ENCODE measurements around the gene SUPT4H1.

SUPT4H1 gene

DNA sequence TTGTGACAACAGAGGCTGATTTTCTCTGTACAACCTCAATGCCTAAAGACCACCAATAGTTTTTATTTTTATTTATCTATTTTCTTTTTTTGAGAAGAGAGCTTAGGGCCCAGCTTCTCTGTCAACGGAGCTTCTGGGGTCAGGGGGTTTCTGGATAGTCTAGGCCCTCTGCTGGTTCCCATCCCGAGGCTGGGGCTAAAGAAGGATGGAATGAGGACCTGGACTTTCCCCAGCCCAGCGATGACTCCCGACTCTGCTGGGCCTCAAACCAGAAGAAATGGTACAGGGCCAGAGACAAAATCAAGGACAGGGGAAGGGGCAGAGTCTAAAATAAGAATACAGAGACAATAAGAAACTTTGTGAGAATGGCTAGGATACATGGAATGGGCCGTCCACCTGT is 17.7 kb downstream of the SUPT4H1 start:
- DNase-seq (ENCODE audit: low read depth, low spot score): no peak
- no peak overlapping the region for H3K4me3 ChIP-seq (ENCODE audit: low read depth, low read length)
- in situ Hi-C loops (cut with HindIII; ENCODE audit: low sequenced_read_pairs): no loop called here
- TF ChIP-seq, protein P1, sequence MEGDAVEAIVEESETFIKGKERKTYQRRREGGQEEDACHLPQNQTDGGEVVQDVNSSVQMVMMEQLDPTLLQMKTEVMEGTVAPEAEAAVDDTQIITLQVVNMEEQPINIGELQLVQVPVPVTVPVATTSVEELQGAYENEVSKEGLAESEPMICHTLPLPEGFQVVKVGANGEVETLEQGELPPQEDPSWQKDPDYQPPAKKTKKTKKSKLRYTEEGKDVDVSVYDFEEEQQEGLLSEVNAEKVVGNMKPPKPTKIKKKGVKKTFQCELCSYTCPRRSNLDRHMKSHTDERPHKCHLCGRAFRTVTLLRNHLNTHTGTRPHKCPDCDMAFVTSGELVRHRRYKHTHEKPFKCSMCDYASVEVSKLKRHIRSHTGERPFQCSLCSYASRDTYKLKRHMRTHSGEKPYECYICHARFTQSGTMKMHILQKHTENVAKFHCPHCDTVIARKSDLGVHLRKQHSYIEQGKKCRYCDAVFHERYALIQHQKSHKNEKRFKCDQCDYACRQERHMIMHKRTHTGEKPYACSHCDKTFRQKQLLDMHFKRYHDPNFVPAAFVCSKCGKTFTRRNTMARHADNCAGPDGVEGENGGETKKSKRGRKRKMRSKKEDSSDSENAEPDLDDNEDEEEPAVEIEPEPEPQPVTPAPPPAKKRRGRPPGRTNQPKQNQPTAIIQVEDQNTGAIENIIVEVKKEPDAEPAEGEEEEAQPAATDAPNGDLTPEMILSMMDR (IDR thresholded peaks at IDR 0.05; ENCODE audit: low read depth, low read length): no peak

DNA sequence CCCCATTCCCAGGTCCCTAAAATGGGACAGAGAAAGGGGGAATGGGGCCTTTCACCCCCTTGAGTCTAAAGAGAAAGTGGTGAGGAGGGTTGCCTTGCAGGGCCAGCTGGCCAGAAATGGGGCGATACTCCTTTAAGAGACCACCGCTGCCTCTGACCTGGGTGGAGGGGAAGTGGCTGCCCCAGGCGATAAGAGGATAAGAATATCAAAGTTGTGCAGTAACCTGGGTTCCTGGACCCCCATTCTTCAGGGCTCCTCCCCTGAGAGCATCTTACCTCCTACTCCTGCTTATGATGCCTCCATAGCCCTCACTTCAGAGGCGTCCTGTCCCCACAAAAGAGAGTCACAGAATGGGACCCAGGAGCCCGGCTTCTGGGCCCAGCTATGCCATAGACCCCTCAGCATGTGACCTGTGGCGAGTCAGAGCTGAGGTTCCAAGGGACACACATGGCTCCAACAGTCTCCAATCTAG is 18.2 kb downstream of the SUPT4H1 start:
- no peak overlapping the region for H3K4me3 ChIP-seq (ENCODE audit: low read depth, low read length)
- in situ Hi-C loops (cut with HindIII; ENCODE audit: low sequenced_read_pairs): no loop called here
- TF ChIP-seq, protein P1 (IDR thresholded peaks at IDR 0.05; ENCODE audit: low read depth, low read length): no peak
- no peak for DNase-seq (ENCODE audit: low read depth, low spot score)

DNA sequence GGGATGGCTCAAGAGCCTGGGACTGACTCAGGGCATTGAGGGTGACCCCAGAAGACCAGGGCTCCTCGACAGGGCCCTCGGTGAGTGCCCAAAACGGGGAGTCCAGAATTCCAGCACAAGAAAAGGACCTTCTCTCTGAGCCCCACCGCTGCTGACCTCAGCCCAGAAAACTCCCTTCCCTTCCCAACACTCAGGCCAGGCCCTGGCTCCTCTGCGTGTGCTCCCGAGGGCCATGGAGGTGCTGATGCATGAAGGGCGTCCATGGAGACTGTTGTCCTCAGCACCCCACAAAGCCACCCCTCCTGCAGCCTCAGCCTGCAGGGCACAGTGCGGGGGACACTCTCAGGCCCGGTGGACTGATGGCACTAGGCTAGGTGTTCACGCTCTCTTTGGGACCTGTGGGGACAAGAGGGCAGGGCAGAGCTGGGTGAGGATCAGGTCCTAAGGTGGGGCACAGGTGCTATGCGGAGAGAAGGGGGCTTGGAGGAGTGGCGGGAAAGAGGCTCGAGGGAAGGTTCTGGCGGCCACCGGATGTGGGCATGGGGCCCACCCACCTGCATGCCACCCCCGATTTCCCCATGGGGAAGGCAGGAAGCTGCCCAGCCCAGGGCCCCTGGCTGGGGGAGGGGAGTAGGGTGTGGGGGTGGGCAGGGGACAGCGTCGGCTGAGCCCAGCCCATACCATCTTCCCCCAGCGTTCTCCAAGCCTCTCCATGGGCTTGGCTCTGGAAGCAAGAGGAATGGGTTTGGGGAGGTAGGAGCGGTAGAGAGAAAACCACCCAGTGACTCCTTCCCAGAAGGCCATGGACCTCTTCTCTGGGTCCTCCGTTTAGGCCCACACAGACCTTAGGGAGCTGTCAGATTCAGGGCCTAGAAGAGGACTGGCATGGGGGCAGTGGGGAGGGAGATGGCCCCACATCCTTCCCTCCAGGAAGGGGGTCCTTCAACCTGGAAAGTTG is 18.9 kb downstream of the SUPT4H1 start:
- no peak overlapping the region for H3K4me3 ChIP-seq (ENCODE audit: low read depth, low read length)
- in situ Hi-C loops (cut with HindIII; ENCODE audit: low sequenced_read_pairs): no loop called here
- no peak for DNase-seq (ENCODE audit: low read depth, low spot score)
- TF ChIP-seq, protein P1 (IDR thresholded peaks at IDR 0.05; ENCODE audit: low read depth, low read length): no peak

DNA sequence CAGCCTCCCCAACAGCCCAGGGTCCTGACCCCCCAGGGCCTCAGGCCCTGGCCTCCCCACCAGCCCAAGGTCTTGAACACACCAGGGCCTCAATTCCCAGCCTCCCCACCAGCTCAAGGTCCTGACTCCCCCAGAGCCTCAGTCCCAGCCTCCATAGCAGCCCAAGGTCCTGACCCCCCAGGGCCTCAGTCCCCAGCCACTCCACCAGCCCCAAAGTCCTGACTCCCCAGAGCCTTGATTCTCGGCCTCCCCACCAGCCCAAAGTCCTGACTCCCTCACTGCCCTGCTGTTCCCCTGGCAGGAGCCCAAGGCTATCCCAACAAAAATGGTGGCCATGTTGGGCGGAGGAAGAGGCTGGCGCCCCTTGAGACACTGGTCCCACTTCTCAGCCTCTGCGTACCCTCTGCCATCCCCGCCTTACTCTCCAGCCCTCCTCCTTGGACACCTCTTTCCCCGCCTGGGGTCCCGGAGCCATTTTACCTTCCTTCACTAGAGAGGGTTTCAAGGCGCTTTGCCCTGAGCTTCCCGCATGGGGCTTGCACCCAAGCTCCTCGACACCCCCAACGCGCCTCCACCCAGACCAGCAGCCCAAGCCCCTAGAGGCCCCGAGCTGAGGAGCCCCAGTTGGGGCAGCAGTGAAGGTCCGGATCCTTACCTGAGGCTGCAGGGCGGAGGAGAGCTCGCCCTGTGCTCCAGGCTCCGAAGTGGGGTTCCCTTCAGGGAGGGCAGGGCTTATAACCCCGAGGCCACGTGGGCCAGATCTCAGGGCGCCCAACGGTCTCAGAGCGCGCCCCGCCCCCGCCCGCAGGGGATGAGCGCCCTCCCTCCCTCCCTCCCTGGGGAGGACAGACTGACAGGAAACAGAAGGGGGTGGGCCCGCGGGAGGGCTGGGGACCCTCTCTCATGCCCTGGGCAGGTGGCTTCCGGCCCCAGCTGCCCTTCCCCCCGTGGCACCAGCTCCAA is 19.9 kb downstream of the SUPT4H1 start:
- no peak for DNase-seq (ENCODE audit: low read depth, low spot score)
- TF ChIP-seq, protein P1 (IDR thresholded peaks at IDR 0.05; ENCODE audit: low read depth, low read length): no peak
- H3K4me3 ChIP-seq (ENCODE audit: low read depth, low read length): no peak overlapping the region
- in situ Hi-C loops (cut with HindIII; ENCODE audit: low sequenced_read_pairs): no loop called here

DNA sequence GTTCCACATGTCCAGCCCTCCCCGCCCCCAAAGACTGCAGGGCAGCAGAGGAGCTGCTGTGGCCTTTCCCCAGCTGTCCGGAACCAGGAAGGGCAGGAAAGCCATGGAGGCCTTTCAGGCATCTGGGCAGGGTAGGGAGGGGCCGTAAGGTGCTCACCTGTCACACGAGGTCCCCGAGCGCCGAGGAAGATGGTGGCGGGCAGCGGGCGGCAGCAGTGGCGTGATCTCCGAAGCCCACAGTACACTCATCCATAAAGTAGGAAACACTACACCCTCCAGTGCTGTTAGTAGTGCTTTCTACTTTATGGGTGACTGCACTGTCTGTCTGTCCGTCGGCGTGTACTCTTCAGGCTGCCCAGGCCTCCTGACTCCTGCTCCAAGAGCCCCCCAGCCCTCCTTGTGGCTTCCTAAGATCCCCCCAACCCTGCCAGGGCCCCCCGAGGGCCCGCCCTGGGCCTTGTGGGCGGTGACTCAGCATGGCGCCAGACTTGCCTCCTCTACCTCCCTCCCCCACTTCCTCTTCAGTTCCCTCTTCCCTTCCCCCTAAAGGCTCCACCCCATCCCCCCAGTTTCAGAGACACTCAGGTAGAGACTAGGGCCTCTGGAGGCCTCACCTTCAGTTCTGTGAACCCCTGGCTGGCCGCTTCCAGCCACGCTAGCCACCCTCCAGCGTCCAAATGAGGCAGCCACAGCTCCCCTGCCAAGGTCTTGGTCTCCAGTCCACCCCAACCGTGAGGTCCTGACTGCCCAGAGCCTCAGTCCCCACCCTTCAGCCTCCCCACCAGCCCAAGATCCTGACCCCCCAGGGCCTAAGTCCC is 20.8 kb downstream of the SUPT4H1 start:
- no peak for DNase-seq (ENCODE audit: low read depth, low spot score)
- TF ChIP-seq, protein P1 (IDR thresholded peaks at IDR 0.05; ENCODE audit: low read depth, low read length): no peak
- no peak overlapping the region for H3K4me3 ChIP-seq (ENCODE audit: low read depth, low read length)
- in situ Hi-C loops (cut with HindIII; ENCODE audit: low sequenced_read_pairs): no loop called here
